Retinal pigment epithelial cell (primary cell): ENCODE data around the gene BAMBI.

ENCODE experiments used
- DNase-seq: peaks from one replicate; pipeline ENCODE4 v3.0.0-alpha.2; 2010; ENCODE audit warnings: low read depth
- H3K4me3 ChIP-seq: 2 replicates; pipeline ENCODE4 v1.5.1; 2011; ENCODE audit warnings: mild to moderate bottlenecking, low read length, control low read depth, moderate library complexity
- TF ChIP-seq, protein P1 (sequence below): conservative IDR thresholded peaks from 2 replicates; pipeline ENCODE4 v1.5.1; 2011; ENCODE audit warnings: low read depth, low read length, control low read depth, inconsistent platforms

The BAMBI gene

DNA sequence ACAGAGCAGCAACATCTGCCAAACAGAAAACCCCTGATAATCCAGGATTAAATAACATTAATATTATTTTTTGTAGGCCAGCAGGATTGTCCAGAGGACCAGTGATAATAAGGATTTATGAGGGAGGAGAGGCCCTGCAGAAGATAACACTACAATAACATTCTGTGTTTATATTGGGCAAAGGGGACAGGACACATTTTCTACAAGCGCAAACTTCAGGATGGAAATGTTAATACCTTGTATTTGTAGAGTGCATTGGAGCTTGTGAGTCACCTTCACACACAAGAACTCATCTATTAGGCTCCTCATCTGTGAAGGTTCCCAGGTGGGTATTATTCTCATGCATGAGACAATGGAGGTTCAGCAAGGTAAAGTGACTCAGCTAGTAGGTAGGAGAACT is 51.0 kb downstream of the BAMBI start:
- TF ChIP-seq, protein P1, sequence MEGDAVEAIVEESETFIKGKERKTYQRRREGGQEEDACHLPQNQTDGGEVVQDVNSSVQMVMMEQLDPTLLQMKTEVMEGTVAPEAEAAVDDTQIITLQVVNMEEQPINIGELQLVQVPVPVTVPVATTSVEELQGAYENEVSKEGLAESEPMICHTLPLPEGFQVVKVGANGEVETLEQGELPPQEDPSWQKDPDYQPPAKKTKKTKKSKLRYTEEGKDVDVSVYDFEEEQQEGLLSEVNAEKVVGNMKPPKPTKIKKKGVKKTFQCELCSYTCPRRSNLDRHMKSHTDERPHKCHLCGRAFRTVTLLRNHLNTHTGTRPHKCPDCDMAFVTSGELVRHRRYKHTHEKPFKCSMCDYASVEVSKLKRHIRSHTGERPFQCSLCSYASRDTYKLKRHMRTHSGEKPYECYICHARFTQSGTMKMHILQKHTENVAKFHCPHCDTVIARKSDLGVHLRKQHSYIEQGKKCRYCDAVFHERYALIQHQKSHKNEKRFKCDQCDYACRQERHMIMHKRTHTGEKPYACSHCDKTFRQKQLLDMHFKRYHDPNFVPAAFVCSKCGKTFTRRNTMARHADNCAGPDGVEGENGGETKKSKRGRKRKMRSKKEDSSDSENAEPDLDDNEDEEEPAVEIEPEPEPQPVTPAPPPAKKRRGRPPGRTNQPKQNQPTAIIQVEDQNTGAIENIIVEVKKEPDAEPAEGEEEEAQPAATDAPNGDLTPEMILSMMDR: no peak
- H3K4me3 ChIP-seq: no peak overlapping the region
- no peak for DNase-seq

DNA sequence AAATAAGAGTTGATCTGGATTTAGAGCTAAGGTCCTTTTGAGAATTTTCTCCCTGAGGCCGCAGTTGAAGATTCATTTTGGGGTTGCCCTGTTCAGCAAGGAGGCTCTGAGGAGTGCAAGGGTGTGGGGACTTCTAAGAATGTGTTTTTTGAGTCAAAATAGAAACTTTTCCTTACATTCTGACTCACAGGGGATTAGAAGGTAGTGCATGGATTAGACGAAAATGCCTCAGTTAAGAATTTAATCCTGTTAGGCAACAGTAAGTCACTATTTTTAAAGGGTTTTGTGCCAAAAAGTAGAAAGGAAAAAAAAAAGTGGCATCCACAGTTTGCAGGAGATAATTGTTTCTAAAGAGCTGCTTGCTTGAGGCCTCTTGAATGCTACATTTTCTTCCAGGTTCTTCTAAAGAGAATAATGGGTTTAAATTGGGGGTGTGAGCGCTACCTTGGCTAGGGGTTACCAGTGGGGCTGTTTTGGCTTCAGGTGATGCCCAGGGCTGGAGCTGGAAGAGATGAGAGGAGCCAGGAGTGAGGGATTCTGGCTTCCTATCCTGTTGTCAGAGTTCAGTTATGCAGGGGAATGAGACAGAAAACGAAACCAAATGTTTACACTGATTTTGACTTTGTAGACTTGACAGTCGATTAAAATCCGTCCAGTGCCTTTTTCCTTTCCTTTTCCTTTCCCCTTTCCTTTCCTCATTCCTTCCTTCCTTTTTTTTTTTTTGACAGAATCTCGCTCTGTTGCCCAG is 52.9 kb downstream of the BAMBI start:
- DNase-seq: peak; percentile 95
- peak overlapping the region; percentile 15 for H3K4me3 ChIP-seq
- TF ChIP-seq, protein P1: no peak

DNA sequence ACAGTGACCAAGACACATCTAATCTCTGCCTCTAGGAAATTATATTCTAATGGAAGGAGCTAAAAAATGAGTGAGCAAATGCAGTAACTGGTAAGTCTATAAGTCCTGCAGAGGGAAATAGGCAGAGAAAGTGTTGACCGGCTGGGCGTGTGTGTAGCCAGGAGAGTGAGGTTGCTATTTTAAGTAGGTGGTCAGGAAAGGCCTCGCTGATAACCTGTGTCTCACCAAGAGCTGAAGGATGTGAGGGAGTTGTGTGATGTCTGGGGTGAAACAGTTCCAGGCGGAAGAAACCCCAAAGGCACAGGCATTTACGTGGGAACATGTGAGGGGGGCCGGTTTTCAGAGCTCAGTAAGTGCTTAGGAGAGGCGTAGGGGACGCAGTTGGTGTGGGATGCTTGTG is 54.8 kb downstream of the BAMBI start:
- TF ChIP-seq, protein P1: no peak
- no peak overlapping the region for H3K4me3 ChIP-seq
- no peak for DNase-seq
